ENCODE results near the gene ENPP1.
"Not testable (repeated sequence)": the region's sequence is repeated elsewhere in the genome, so short reads cannot be mapped to it uniquely, and the experiment has no call there.

Gene ENPP1

GRCh38 chr6:131832363-131832762 lies 24.5 kb downstream of the ENPP1 start:
- DNase-seq: no peak

- DNase-seq: no peak
These were observed 30.2 kb downstream of the ENPP1 start for GRCh38 chr6:131838051-131838450.

GRCh38 chr6:131839388-131839787 lies 31.6 kb downstream of the ENPP1 start:
- no peak for DNase-seq

GRCh38 chr6:131840441-131840840 lies 32.6 kb downstream of the ENPP1 start:
- no peak for DNase-seq

GRCh38 chr6:131840936-131841583 lies 33.2 kb downstream of the ENPP1 start:
- DNase-seq: no peak

- no peak for DNase-seq
These were observed 35.9 kb downstream of the ENPP1 start for GRCh38 chr6:131843768-131844167.

GRCh38 chr6:131844243-131844841 lies 36.5 kb downstream of the ENPP1 start:
- no peak for DNase-seq

- DNase-seq: no peak
These were observed 38.3 kb downstream of the ENPP1 start for GRCh38 chr6:131846023-131846663.

GRCh38 chr6:131846905-131847304 lies 39.1 kb downstream of the ENPP1 start:
- DNase-seq: no peak

- DNase-seq: no peak
These were observed 42.0 kb downstream of the ENPP1 start for GRCh38 chr6:131849799-131850198.

- no peak for DNase-seq
These were observed 43.4 kb downstream of the ENPP1 start for GRCh38 chr6:131851049-131851769.

GRCh38 chr6:131852200-131852599 lies 44.4 kb downstream of the ENPP1 start:
- no peak for DNase-seq

- no peak for DNase-seq
These were observed 47.0 kb downstream of the ENPP1 start for GRCh38 chr6:131854803-131855202.

GRCh38 chr6:131858765-131859415 lies 51.1 kb downstream of the ENPP1 start:
- no peak for DNase-seq

GRCh38 chr6:131859658-131860057 lies 51.8 kb downstream of the ENPP1 start:
- DNase-seq: not testable (repeated sequence)

GRCh38 chr6:131861381-131861780 lies 53.6 kb downstream of the ENPP1 start:
- no peak for DNase-seq

GRCh38 chr6:131862476-131862875 lies 54.7 kb downstream of the ENPP1 start:
- no peak for DNase-seq

- no peak for DNase-seq
These were observed 59.9 kb downstream of the ENPP1 start for GRCh38 chr6:131867744-131868143.

GRCh38 chr6:131868836-131869235 lies 61.0 kb downstream of the ENPP1 start:
- DNase-seq: no peak

- no peak for DNase-seq
These were observed 67.8 kb downstream of the ENPP1 start for GRCh38 chr6:131875647-131876046.

GRCh38 chr6:131876545-131876944 lies 68.7 kb downstream of the ENPP1 start:
- no peak for DNase-seq

- no peak for DNase-seq
These were observed 70.4 kb downstream of the ENPP1 start for GRCh38 chr6:131877999-131878789.
